Measurements from ENCODE around the gene IL1RL2.

IL1RL2 gene

GRCh38 chr2:102269200-102269524 is 82.3 kb downstream of the IL1RL2 start:
- DNase-seq: no peak

GRCh38 chr2:102271844-102272243 is 85.0 kb downstream of the IL1RL2 start:
- DNase-seq: no peak

DNA sequence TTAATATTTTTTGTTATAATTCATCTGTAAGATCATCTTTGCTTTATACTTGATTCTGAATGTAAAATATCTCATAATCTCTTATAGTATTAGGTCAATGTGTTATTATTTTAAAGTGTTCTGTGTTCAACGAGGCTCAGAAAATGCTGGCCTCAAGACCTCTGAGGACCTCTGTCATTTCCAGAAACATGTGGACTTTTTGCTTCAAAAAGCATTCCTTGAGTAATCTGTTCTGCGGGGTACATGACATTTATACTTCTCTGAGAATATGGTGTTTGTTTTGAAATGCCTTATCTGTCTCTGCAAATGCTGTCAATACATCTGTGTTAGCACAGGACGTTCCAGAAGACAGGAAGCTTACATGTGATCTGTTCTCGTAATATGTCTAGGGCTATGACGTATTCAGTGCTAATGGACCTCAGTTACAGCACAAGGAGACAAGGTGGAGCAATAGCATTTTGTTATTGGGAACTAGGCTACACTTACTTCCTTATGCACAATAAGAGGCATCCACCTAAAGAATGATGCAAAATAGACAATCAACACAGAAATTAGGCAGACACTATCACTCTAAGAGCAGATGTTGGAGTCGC is 86.9 kb downstream of the IL1RL2 start:
- DNase-seq: no peak

DNA sequence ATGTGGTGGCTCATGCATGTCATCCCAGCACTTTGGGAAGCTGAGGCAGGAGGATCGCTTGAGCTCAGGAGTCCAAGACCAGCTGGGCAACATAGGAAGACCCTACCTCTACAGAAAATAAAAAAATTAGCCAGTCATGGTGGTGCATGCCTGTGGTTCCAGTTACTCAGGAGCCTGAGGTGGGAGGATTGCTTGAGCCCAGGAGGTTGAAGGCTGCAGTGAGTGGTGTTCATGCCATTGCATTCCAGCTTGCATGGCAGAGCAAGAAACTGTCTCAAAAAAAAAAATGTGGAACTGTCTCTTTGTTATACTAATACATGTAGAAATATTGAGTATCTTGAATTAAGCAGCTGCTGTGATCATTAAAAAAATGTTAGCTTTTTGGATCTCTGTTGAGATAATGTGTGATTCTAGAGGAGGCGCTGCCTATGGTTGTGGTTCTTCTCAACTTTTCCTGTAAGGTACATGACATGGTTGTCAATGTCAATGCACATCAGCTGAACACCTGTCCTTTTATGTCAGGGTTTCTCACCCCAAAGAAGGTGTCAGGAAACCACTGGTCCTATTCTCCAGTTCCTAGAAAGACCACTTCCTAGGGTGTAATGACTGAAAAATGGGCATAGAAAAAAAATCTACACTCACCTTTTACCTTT is 89.9 kb downstream of the IL1RL2 start:
- DNase-seq: no peak

- DNase-seq: no peak
Measured at GRCh38 chr2:102277202-102277700, 90.4 kb downstream of the IL1RL2 start.

DNA sequence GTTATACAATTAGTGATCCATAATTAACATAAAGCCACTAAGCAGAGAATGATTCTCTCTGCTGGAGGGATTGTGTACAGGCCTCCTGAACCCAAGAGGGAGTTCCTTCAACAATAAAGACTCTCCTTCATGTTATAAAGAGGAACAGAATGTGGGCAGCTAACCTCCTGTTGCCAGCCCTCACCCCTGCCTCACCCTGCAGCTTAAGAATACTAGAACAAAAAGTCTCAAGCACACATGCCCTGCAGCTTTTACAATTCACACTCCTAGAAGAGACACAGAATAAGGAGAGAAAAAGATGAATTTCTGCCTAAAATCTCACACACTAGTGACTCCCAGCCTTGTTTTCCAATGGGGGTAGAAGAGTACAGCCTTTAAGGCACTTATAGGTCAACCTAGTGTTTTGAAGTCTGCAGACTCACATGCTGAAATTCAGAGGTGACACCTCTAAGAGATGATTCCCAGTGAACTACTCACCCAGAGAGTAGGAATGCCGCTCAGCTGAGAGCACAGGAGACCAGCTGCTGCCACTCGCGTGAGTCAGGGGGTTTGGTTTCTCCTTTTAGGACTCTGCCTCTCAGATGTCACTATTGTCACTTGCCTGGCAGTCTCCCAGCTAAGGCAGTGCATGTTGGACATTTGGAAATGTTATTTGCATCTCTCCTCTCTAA is 92.0 kb downstream of the IL1RL2 start:
- no peak for DNase-seq

GRCh38 chr2:102279391-102279735 is 92.5 kb downstream of the IL1RL2 start:
- DNase-seq: no peak

DNA sequence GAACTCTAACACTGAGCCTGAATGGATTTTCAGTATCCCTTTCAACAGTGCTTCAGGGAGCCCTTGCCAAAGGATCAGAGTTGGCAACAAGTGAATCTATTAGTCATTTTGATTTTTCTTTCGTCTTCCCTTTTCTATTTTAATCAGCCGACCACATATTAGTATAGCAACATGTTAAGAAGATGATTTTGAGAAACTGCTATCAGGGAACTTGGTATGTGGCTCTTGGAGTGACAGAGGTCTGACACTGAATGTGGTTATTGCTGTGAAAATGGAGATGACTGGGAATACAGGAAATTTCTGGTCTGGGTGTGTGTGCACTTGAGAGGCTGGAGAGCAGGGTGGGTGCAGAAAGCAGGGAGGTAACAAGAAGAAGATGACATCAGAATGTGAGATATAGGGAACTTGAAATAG is 95.9 kb downstream of the IL1RL2 start:
- DNase-seq: no peak

- no peak for DNase-seq
Measured at GRCh38 chr2:102283996-102284395, 97.2 kb downstream of the IL1RL2 start.

DNA sequence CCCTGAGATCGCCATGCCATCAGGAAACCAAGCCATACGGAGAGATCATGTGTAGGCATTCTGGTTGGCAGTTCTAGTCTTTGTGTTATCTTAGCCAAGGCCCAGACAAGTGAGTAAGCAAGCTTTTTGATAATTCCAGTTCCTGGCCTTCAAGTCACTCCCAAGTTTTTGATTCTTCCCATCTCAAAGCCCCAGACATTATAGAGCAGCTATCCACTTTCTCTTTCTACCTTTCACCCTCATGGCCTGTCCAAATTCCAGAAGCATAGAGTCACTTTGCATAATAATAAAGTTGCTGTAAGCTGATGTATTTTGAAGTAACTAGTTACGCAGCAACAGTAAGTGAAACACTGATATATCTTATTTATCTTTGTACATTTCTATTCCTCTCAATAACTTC is 97.8 kb downstream of the IL1RL2 start:
- no peak for DNase-seq

- no peak for DNase-seq
Measured at GRCh38 chr2:102285368-102285767, 98.5 kb downstream of the IL1RL2 start.

DNA sequence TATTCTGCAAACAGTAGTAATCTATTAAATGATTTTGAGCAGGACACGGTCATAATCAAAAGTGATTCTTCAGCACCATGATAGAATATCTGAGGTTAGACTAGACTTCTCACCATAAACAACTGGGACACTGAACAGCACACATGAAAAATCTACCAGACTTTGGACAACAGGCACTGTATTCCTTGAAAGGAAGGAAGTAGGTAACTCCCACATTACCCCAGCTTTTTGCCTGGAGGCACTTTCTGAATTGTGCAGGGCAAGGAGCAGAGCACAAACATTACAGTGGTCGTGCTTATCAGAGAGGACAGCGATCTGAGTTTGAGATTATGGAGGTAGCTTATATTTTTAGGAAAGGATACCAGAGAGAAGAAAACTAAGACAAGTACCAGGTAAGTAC is 99.2 kb downstream of the IL1RL2 start:
- DNase-seq: no peak

- DNase-seq: peak in 1 of 2 experiments; percentile 61
Measured at GRCh38 chr2:102289129-102289528, 102.3 kb downstream of the IL1RL2 start.
